Measurements from ENCODE around the gene MYOF. TPM values are rescaled to one million over a fixed set of nuclear protein-coding genes. Genes with fewer than 3 reads are reported as not detected.

Gene MYOF
- total and polyA plus RNA-seq, 8 donors, result 5.0 to 111 (median 36.0) TPM

GRCh38 chr10:93342921-93343320 lies 139.2 kb downstream of the MYOF start:
- intact Hi-C loops (cut with DNase I; ENCODE audit: low total_unique reads), result no loop called here
- H3K27me3 ChIP-seq, result no peaks in the 10 kb centered on the region
- no peaks in the 10 kb centered on the region for H3K4me1 ChIP-seq
- H3K27ac ChIP-seq, result no peak overlapping the region
- peaks cover 21 to 98% (median 93%) of the 10 kb centered on the region in 4 donors for H3K36me3 ChIP-seq
- DNase-seq, result no peak
- no peaks in the 10 kb centered on the region for H3K9me3 ChIP-seq
- H3K4me3 ChIP-seq, result no peak overlapping the region
- 56 to 79% (median 68%) methylated on average over 3 of the region's 3 CpGs for WGBS, 5 donors
- TF ChIP-seq EP300 (IDR thresholded peaks at IDR 0.05), result no peak

- no peaks in the 10 kb centered on the region for H3K4me1 ChIP-seq
- peaks cover 26 to 98% (median 93%) of the 10 kb centered on the region in 4 donors for H3K36me3 ChIP-seq
- H3K27ac ChIP-seq, result no peak overlapping the region
- DNase-seq, result no peak
- WGBS, 5 donors, result 83 to 93% (median 89%) methylated on average over 4 of the region's 4 CpGs
- no peak overlapping the region for H3K4me3 ChIP-seq
- no peaks in the 10 kb centered on the region for H3K9me3 ChIP-seq
- intact Hi-C loops (cut with DNase I; ENCODE audit: low total_unique reads), result no loop called here
- no peaks in the 10 kb centered on the region for H3K27me3 ChIP-seq
- TF ChIP-seq CTCF (IDR thresholded peaks at IDR 0.05) (no peak), EP300 (IDR thresholded peaks at IDR 0.05) (no peak), POLR2A (IDR thresholded peaks at IDR 0.05) (no peak), POLR2AphosphoS5 (IDR thresholded peaks at IDR 0.05) (no peak)
Measured at GRCh38 chr10:93342366-93342765, 139.8 kb downstream of the MYOF start.

GRCh38 chr10:93337309-93337721 lies 144.8 kb downstream of the MYOF start:
- TF ChIP-seq CTCF (IDR thresholded peaks at IDR 0.05) (no peak), EP300 (IDR thresholded peaks at IDR 0.05) (no peak), POLR2A (IDR thresholded peaks at IDR 0.05) (no peak), POLR2AphosphoS5 (IDR thresholded peaks at IDR 0.05) (no peak)
- intact Hi-C loops (cut with DNase I; ENCODE audit: low total_unique reads), result no loop called here
- WGBS, 5 donors, result 84 to 96% (median 90%) methylated on average over 6 to 7 of the region's 7 CpGs
- H3K4me1 ChIP-seq, result no peaks in the 10 kb centered on the region
- no peak overlapping the region for H3K4me3 ChIP-seq
- H3K9me3 ChIP-seq, result no peaks in the 10 kb centered on the region
- no peak overlapping the region for H3K27ac ChIP-seq
- DNase-seq, result no peak
- H3K36me3 ChIP-seq, result peaks cover 22 to 100% (median 100%) of the 10 kb centered on the region in 4 donors
- no peaks in the 10 kb centered on the region for H3K27me3 ChIP-seq

GRCh38 chr10:93336678-93337077 lies 145.5 kb downstream of the MYOF start:
- Histone ChIP-seq H3K27ac (no peak overlapping the region), H3K4me1 (no peaks in the 10 kb centered on the region), H3K4me3 (no peak overlapping the region), H3K27me3 (no peaks in the 10 kb centered on the region), H3K36me3 (peaks cover 24 to 100% (median 99%) of the 10 kb centered on the region in 4 donors), H3K9me3 (no peaks in the 10 kb centered on the region)
- 92 to 100% (median 97%) methylated on average over 1 of the region's 1 CpG for WGBS, 5 donors
- TF ChIP-seq POLR2AphosphoS5 (IDR thresholded peaks at IDR 0.05), result no peak
- TF ChIP-seq CTCF (IDR thresholded peaks at IDR 0.05), result no peak
- no peak for DNase-seq
- intact Hi-C loops (cut with DNase I; ENCODE audit: low total_unique reads), result no loop called here

- no peak overlapping the region for H3K27ac ChIP-seq
- 91 to 95% (median 93%) methylated on average over 6 of the region's 6 CpGs for WGBS, 5 donors
Measured at GRCh38 chr10:93336110-93336509, 146.0 kb downstream of the MYOF start.

More at GRCh38 chr10:93336110-93336509, 146.0 kb downstream of the MYOF start:
- Histone ChIP-seq H3K4me3 (no peak overlapping the region), H3K27me3 (no peaks in the 10 kb centered on the region), H3K36me3 (peaks cover 25 to 100% (median 99%) of the 10 kb centered on the region in 4 donors), H3K9me3 (no peaks in the 10 kb centered on the region), H3K4me1 (no peaks in the 10 kb centered on the region)
- intact Hi-C loops (cut with DNase I; ENCODE audit: low total_unique reads), result no loop called here
- TF ChIP-seq EP300 (IDR thresholded peaks at IDR 0.05) (no peak), POLR2AphosphoS5 (IDR thresholded peaks at IDR 0.05) (no peak), POLR2A (IDR thresholded peaks at IDR 0.05) (no peak), CTCF (IDR thresholded peaks at IDR 0.05) (no peak)
- no peak for DNase-seq

Data from stomach (tissue), 9 donors.